Putamen (tissue), 1 donor: ENCODE results near the gene TXNDC5.

Source experiments
- DNase-seq: peaks from one replicate; pipeline ENCODE4 v3.0.0-alpha.2; 2016; ENCODE audit warnings: low spot score

The TXNDC5 gene

GRCh38 chr6:7848229-7848628, 62.4 kb downstream of the TXNDC5 start:
- no peak for DNase-seq

GRCh38 chr6:7846966-7847818, 63.4 kb downstream of the TXNDC5 start:
- no peak for DNase-seq

GRCh38 chr6:7841781-7842468, 68.7 kb downstream of the TXNDC5 start:
- no peak for DNase-seq

DNA sequence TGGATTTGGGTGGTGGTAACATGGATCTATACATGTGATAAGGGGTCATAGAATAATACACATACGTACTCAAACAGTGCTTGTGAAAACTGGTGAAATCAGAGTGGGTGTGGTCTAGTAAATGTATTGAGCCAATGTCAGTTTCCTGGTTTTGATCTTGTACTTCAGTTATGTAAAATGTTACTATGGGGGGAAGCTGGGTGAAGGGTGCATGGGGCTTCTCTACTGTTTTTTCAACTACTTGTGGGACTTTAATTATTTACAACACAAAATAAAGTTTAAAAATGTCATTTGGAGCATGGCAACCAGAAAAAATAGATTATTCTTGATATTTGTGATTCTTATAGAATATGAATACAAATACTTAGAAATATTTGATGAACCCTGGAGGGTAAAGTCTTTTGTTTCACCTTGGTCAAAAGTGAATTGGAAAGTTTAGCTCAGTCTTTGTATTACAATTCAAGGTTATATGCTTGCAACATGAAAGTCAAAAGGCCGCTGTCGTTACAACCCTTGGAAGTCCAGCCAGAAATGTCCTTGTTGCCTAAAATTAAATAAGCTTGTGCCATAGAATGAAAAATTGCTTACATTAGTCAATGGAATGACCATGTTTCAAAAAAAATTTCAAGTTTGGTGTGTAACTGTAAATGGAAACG, 74.1 kb downstream of the TXNDC5 start:
- no peak for DNase-seq

DNA sequence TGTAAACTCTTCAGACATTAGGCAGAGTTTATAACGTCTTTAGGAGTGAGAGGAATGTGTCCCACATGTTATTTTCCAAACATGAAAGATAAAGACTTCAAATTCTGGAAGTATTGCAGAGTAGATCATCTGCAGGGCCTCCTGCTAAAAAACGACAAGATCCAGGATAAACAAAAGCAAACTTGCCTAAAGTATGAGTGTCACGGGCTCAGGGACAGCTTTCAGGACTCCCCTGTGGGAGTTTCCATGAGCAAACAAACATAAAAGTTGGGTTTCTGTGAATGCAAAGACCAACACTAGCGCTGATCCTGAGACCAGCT, 76.9 kb downstream of the TXNDC5 start:
- DNase-seq, result no peak

DNA sequence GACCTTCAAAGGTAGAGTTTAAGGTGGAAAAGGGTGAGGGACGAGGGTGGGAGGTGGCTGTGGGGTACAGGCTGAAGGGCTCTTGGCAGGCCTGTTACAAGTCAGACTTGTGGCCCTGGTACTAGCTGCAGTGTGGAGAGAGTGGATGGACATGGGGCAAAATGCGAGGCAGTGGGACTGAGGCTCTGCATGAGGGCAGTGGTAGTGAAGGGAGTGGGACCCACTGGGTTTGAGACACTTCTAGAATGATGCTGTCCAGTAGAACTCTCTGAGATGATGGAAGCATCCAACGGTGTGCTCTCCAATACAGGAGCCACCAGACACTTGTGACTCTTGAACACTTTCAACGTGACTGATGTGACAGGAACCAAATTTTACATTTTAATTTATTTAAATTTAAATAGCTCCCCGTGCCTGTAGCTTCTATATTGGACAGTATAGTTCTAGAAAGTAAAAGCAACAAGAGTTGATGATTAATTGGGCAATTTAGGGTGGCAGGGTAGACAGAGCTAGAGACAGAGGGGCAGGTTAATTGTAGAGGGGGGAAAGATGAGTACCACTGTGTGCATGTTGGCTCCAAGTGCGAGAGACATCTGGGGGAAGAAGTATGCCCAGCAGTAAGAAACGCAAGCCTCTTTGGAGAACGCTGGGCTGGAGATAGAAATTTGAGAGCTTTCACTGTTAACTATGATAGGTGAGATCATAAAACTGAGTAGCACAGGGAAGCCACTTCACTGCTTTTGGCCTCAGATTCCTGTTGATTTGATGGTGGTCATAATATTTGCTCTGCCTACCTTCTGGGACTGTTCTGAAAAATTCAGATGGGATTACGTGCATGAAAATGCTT, 77.5 kb downstream of the TXNDC5 start:
- no peak for DNase-seq
